ENCODE results near the gene CDC37L1.

Gene CDC37L1

GRCh38 chr9:4689687-4690104 lies 10.3 kb downstream of the CDC37L1 start:
- Histone ChIP-seq H3K27ac (peak overlapping the region; percentile 64 to 68), H3K4me1 (peaks cover 0 to 78% (median 26%) of the 10 kb centered on the region in 4 donors), H3K9me3 (no peaks in the 10 kb centered on the region), H3K27me3 (no peaks in the 10 kb centered on the region), H3K4me3 (no peak overlapping the region), H3K36me3 (peaks cover 5 to 45% (median 31%) of the 10 kb centered on the region in 3 donors)
- TF ChIP-seq CTCF (IDR thresholded peaks at IDR 0.05) = no peak
- no peak for DNase-seq
- intact Hi-C loops (cut with DNase I; ENCODE audit: low total_unique reads) = no loop called here

DNA sequence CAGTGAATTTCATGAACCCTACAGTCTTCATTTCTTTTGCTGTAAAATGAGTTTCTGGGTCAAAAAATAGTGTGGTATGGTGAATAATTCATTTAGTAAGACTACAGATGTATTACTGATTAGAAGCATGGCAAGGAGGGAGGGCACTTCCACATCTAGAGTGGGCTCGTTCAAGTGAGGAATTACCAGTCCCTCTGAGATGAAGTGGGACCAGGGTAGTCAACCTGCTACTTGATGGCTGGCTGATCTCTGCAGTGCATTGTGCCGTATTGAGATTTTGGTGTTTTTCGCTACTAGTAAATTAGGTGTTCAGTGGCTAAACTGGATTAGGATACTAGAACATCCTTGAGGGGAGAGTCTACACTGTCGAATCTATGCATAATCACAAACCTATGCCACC lies 10.8 kb downstream of the CDC37L1 start:
- no peak for TF ChIP-seq CTCF (IDR thresholded peaks at IDR 0.05)
- H3K4me1 ChIP-seq = peaks cover 0 to 73% (median 26%) of the 10 kb centered on the region in 4 donors
- no peaks in the 10 kb centered on the region for H3K9me3 ChIP-seq
- peaks cover 5 to 45% (median 31%) of the 10 kb centered on the region in 3 donors for H3K36me3 ChIP-seq
- intact Hi-C loops (cut with DNase I; ENCODE audit: low total_unique reads) = no loop called here
- no peak for DNase-seq
- no peak overlapping the region for H3K4me3 ChIP-seq
- peak overlapping the region; percentile 64 to 68 for H3K27ac ChIP-seq
- H3K27me3 ChIP-seq = no peaks in the 10 kb centered on the region

- H3K27ac ChIP-seq = peak overlapping the region in 1 of 2 donors; percentile 9
- no peak for TF ChIP-seq CTCF (IDR thresholded peaks at IDR 0.05)
- no peaks in the 10 kb centered on the region for H3K9me3 ChIP-seq
- intact Hi-C loops (cut with DNase I; ENCODE audit: low total_unique reads) = no loop called here
- no peak overlapping the region for H3K4me3 ChIP-seq
- H3K36me3 ChIP-seq = peaks cover 5 to 39% (median 30%) of the 10 kb centered on the region in 3 donors
- H3K4me1 ChIP-seq = peaks cover 0 to 66% (median 22%) of the 10 kb centered on the region in 4 donors
- no peaks in the 10 kb centered on the region for H3K27me3 ChIP-seq
- no peak for DNase-seq
These were observed 12.4 kb downstream of the CDC37L1 start for GRCh38 chr9:4691795-4692194.

- H3K36me3 ChIP-seq = peaks cover 54 to 70% (median 64%) of the 10 kb centered on the region in 3 donors
- intact Hi-C loops (cut with DNase I; ENCODE audit: low total_unique reads) = no loop called here
- no peak for DNase-seq
- TF ChIP-seq CTCF (IDR thresholded peaks at IDR 0.05) = no peak
- H3K4me3 ChIP-seq = no peak overlapping the region
- H3K27ac ChIP-seq = no peak overlapping the region
- no peaks in the 10 kb centered on the region for H3K9me3 ChIP-seq
- peaks cover 0 to 9% (median 3%) of the 10 kb centered on the region in 4 donors for H3K4me1 ChIP-seq
- H3K27me3 ChIP-seq = no peaks in the 10 kb centered on the region
These were observed 20.7 kb downstream of the CDC37L1 start for GRCh38 chr9:4700091-4700490.

DNA sequence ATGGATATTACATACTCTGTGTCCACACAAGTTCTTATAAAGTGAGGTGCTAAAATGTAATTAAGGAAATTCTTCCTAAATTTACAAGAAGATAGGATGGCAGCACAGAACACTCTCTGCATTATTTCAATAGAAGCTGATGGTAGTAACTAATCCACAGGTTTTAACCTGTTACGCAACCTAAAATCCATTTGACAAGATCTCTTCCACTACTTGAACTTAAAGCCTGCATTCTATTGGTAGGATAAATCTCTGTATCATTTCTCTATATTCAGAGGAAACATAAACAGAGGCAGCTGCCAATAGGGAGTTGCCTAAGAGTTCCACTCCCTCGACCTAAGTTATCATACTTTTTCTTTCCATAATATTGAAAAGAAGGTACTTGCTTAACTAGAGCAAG lies 21.6 kb downstream of the CDC37L1 start:
- H3K27ac ChIP-seq = no peak overlapping the region
- TF ChIP-seq CTCF (IDR thresholded peaks at IDR 0.05) = no peak
- no peaks in the 10 kb centered on the region for H3K27me3 ChIP-seq
- H3K9me3 ChIP-seq = no peaks in the 10 kb centered on the region
- no peak for DNase-seq
- intact Hi-C loops (cut with DNase I; ENCODE audit: low total_unique reads) = no loop called here
- no peak overlapping the region for H3K4me3 ChIP-seq
- H3K4me1 ChIP-seq = peaks cover 0 to 8% (median 3%) of the 10 kb centered on the region in 4 donors
- H3K36me3 ChIP-seq = peaks cover 59 to 66% (median 65%) of the 10 kb centered on the region in 3 donors

DNA sequence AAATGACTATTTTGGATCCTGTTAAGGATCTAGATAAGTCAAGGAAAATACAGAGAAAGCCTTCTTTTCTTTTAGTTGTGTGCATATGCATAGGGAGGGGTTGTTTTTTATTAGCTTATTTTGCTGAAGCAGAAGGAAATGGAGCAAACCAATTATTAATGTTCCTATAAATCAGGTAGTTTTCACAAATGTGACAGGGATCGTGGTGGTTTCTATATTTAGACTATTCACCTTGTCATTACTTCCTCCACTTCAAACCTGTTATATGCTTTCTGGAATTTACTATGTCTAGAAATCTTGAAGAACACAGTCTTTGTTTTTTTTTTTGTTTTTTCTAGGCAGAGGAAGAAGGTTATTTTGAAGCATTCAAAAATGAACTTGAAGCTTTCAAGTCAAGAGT lies 22.2 kb downstream of the CDC37L1 start:
- peaks cover 61 to 71% (median 71%) of the 10 kb centered on the region in 3 donors for H3K36me3 ChIP-seq
- no peak for TF ChIP-seq CTCF (IDR thresholded peaks at IDR 0.05)
- H3K27me3 ChIP-seq = no peaks in the 10 kb centered on the region
- intact Hi-C loops (cut with DNase I; ENCODE audit: low total_unique reads) = no loop called here
- H3K27ac ChIP-seq = no peak overlapping the region
- DNase-seq = no peak
- H3K9me3 ChIP-seq = no peaks in the 10 kb centered on the region
- no peak overlapping the region for H3K4me3 ChIP-seq
- peaks cover 0 to 2% (median 0%) of the 10 kb centered on the region in 4 donors for H3K4me1 ChIP-seq

Measured in tibial artery (tissue), 4 donors.